Breast epithelium (tissue), 4 donors: ENCODE measurements around the gene VEPH1. TPM values are rescaled to one million over a fixed set of nuclear protein-coding genes. Genes with fewer than 3 reads are reported as not detected.

Experiments used
- DNase-seq, 2 donors: peaks; one replicate each; pipeline ENCODE4 v3.0.0-alpha.2; 2019; ENCODE audit warnings: low spot score in 2 of 2
- H3K27ac ChIP-seq, 2 donors: fragments of 200-600 bp; sonication (generic) in 1 of 2; one replicate each; pipeline ENCODE4 v1.5.1; 2016 to 2019; ENCODE audit warnings: mild to moderate bottlenecking in 1 of 2
- H3K27me3 ChIP-seq, 2 donors: fragments of 200-600 bp; sonication (generic) in 1 of 2; one replicate each; pipeline versions ENCODE4 v1.5.1 to v1.6.0; 2017 to 2019; ENCODE audit warnings: control low read depth in 1 of 2, mild to moderate bottlenecking in 1 of 2
- H3K36me3 ChIP-seq: fragments of 200-600 bp; one replicate; pipeline ENCODE4 v1.5.1; 2019
- H3K4me1 ChIP-seq, 2 donors: fragments of 200-600 bp; sonication (generic); one replicate each; pipeline ENCODE4 v1.5.1; 2016 to 2019; ENCODE audit warnings: control low read depth in 1 of 2
- H3K4me3 ChIP-seq, 3 donors: fragments of 200-600 bp; sonication (generic); 1 replicate in 2 of 3; 2 replicates in 1 of 3; pipeline ENCODE4 v1.5.1; 2016 to 2019; ENCODE audit warnings: mild to moderate bottlenecking in 3 of 3, moderate library complexity in 2 of 3
- H3K9me3 ChIP-seq, 2 donors: fragments of 200-600 bp; sonication (generic) in 1 of 2; one replicate each; pipeline ENCODE4 v1.5.1; 2016 to 2019; ENCODE audit warnings: control low read depth in 1 of 2
- CTCF ChIP-seq, 3 donors: fragments of 450-650 bp; IDR thresholded peaks; one replicate each; pipeline ENCODE4 v1.5.1; 2016 to 2017; ENCODE audit warnings: antibody characterized with exemption in 3 of 3, mild to moderate bottlenecking in 3 of 3, moderate library complexity in 3 of 3
- POLR2A ChIP-seq: fragments of 450-650 bp; IDR thresholded peaks from one replicate; pipeline ENCODE4 v1.6.1; 2016; ENCODE audit warnings: antibody characterized with exemption, mild to moderate bottlenecking, moderate library complexity
- POLR2AphosphoS5 ChIP-seq, 3 donors: sonication (generic); formaldehyde crosslinking; IDR thresholded peaks; one replicate each; pipeline ENCODE4 v1.6.1; 2017; ENCODE audit warnings: antibody characterized with exemption in 3 of 3
- intact Hi-C: fragments of 100-400 bp; cut with DNase I; formaldehyde crosslinking; loops from one replicate; pipeline ENCODE4 v1.15.1; 2023; ENCODE audit warnings: low total_unique reads
- total RNA-seq, 3 donors: library from RNA; depleted of rRNA; stranded (reverse); fragments of >200 nt; gene quantifications; one replicate each; pipeline ENCODE4 v1.1.0, GENCODE V29; 2016

The VEPH1 gene
- total RNA-seq, 3 donors from 2014 or later: under 0.01 to 20.9 (median 8.8) TPM

GRCh38 chr3:157522648-157523047 lies 19.4 kb upstream of the VEPH1 start:
- Histone ChIP-seq H3K27ac (no peak overlapping the region), H3K4me1 (no peaks in the 10 kb centered on the region), H3K36me3 (no peaks in the 10 kb centered on the region), H3K4me3 (no peak overlapping the region), H3K27me3 (no peaks in the 10 kb centered on the region), H3K9me3 (no peaks in the 10 kb centered on the region)
- intact Hi-C loops: no loop called here
- no peak for DNase-seq
- TF ChIP-seq POLR2AphosphoS5 (IDR thresholded peaks at IDR 0.05) (no peak), CTCF (IDR thresholded peaks at IDR 0.05) (no peak)

- Histone ChIP-seq H3K27ac (peak overlapping the region; percentile 41 to 61), H3K9me3 (no peaks in the 10 kb centered on the region), H3K4me1 (no peaks in the 10 kb centered on the region), H3K36me3 (no peaks in the 10 kb centered on the region), H3K27me3 (no peaks in the 10 kb centered on the region), H3K4me3 (no peak overlapping the region)
- intact Hi-C loops: no loop called here
- DNase-seq: no peak
- TF ChIP-seq POLR2A (no peak), CTCF (IDR thresholded peaks at IDR 0.05) (no peak), POLR2AphosphoS5 (IDR thresholded peaks at IDR 0.05) (no peak)
Observed at GRCh38 chr3:157520485-157521150, 17.4 kb upstream of the VEPH1 start.

GRCh38 chr3:157518881-157519280 lies 15.7 kb upstream of the VEPH1 start:
- intact Hi-C loops: no loop called here
- no peaks in the 10 kb centered on the region for H3K9me3 ChIP-seq
- DNase-seq: no peak
- H3K27me3 ChIP-seq: no peaks in the 10 kb centered on the region
- no peaks in the 10 kb centered on the region for H3K4me1 ChIP-seq
- no peak for TF ChIP-seq POLR2AphosphoS5 (IDR thresholded peaks at IDR 0.05)
- H3K27ac ChIP-seq: no peak overlapping the region
- H3K36me3 ChIP-seq: no peaks in the 10 kb centered on the region
- H3K4me3 ChIP-seq: no peak overlapping the region

GRCh38 chr3:157516928-157517327 lies 13.7 kb upstream of the VEPH1 start:
- no peak overlapping the region for H3K27ac ChIP-seq
- TF ChIP-seq POLR2A: no peak
- TF ChIP-seq CTCF (IDR thresholded peaks at IDR 0.05): no peak
- no peak for TF ChIP-seq POLR2AphosphoS5 (IDR thresholded peaks at IDR 0.05)
- no peaks in the 10 kb centered on the region for H3K36me3 ChIP-seq
- H3K9me3 ChIP-seq: no peaks in the 10 kb centered on the region
- H3K4me1 ChIP-seq: no peaks in the 10 kb centered on the region
- no peak for DNase-seq
- H3K27me3 ChIP-seq: no peaks in the 10 kb centered on the region
- H3K4me3 ChIP-seq: no peak overlapping the region
- intact Hi-C loops: no loop called here

- no peaks in the 10 kb centered on the region for H3K4me1 ChIP-seq
- no peak overlapping the region for H3K27ac ChIP-seq
- H3K27me3 ChIP-seq: no peaks in the 10 kb centered on the region
- H3K4me3 ChIP-seq: no peak overlapping the region
- TF ChIP-seq POLR2A (no peak), POLR2AphosphoS5 (IDR thresholded peaks at IDR 0.05) (no peak)
- no peaks in the 10 kb centered on the region for H3K9me3 ChIP-seq
- no peak for DNase-seq
- intact Hi-C loops: no loop called here
- no peaks in the 10 kb centered on the region for H3K36me3 ChIP-seq
Observed at GRCh38 chr3:157515398-157515797, 12.2 kb upstream of the VEPH1 start.

GRCh38 chr3:157514371-157514895 lies 11.2 kb upstream of the VEPH1 start:
- H3K27ac ChIP-seq: no peak overlapping the region
- TF ChIP-seq POLR2A (no peak), POLR2AphosphoS5 (IDR thresholded peaks at IDR 0.05) (no peak), CTCF (IDR thresholded peaks at IDR 0.05) (no peak)
- H3K4me1 ChIP-seq: no peaks in the 10 kb centered on the region
- no peak for DNase-seq
- H3K36me3 ChIP-seq: no peaks in the 10 kb centered on the region
- intact Hi-C loops: no loop called here
- no peaks in the 10 kb centered on the region for H3K9me3 ChIP-seq
- H3K27me3 ChIP-seq: no peaks in the 10 kb centered on the region
- H3K4me3 ChIP-seq: no peak overlapping the region
